ENCODE measurements around the gene TCF4.

The TCF4 gene

GRCh38 chr18:55228191-55228590 lies 359.8 kb downstream of the TCF4 start:
- TF ChIP-seq ZNF70 (CRISPR knock-in tag; IDR thresholded peaks at IDR 0.05) (no peak), TSHZ2 (CRISPR knock-in tag; IDR thresholded peaks at IDR 0.05) (no peak), PATZ1 (CRISPR knock-in tag; IDR thresholded peaks at IDR 0.05; ENCODE audit: borderline replicate concordance) (no peak), POU6F1 (CRISPR knock-in tag; IDR thresholded peaks at IDR 0.05; ENCODE audit: borderline replicate concordance, low read depth) (no peak), ZC3H10 (CRISPR knock-in tag; IDR thresholded peaks at IDR 0.05) (no peak), GLIS3 (CRISPR knock-in tag; IDR thresholded peaks at IDR 0.05) (no peak), ZNF565 (CRISPR knock-in tag; conservative IDR thresholded peaks at IDR 0.05; ENCODE audit: low read depth) (no peak), CSDC2 (CRISPR knock-in tag; IDR thresholded peaks at IDR 0.05) (no peak), ISL1 (CRISPR knock-in tag; IDR thresholded peaks at IDR 0.05) (no peak), CREB5 (CRISPR knock-in tag; IDR thresholded peaks at IDR 0.05; ENCODE audit: low read depth) (no peak), TCF4 (CRISPR knock-in tag; IDR thresholded peaks at IDR 0.05; ENCODE audit: borderline replicate concordance) (no peak), TOX (CRISPR knock-in tag; IDR thresholded peaks at IDR 0.05; ENCODE audit: borderline replicate concordance) (no peak), PPARA (CRISPR knock-in tag; IDR thresholded peaks at IDR 0.05; ENCODE audit: borderline replicate concordance) (no peak), ARNTL (CRISPR knock-in tag; IDR thresholded peaks at IDR 0.05; ENCODE audit: borderline replicate concordance, low read depth) (no peak), OSR1 (CRISPR knock-in tag; IDR thresholded peaks at IDR 0.05) (no peak), ESRRG (CRISPR knock-in tag; IDR thresholded peaks at IDR 0.05) (no peak)
- ATAC-seq = no peak

- ATAC-seq = no peak
Measured at GRCh38 chr18:55227771-55228170, 360.2 kb downstream of the TCF4 start.

More at GRCh38 chr18:55227771-55228170, 360.2 kb downstream of the TCF4 start:
- TF ChIP-seq POU6F1 (CRISPR knock-in tag; IDR thresholded peaks at IDR 0.05; ENCODE audit: borderline replicate concordance, low read depth) = no peak
- no peak for TF ChIP-seq TCF4 (CRISPR knock-in tag; IDR thresholded peaks at IDR 0.05; ENCODE audit: borderline replicate concordance)
- no peak for TF ChIP-seq ZNF70 (CRISPR knock-in tag; IDR thresholded peaks at IDR 0.05)
- no peak for TF ChIP-seq TOX (CRISPR knock-in tag; IDR thresholded peaks at IDR 0.05; ENCODE audit: borderline replicate concordance)
- TF ChIP-seq ZFP3 (CRISPR knock-in tag; IDR thresholded peaks at IDR 0.05) = no peak
- no peak for TF ChIP-seq PATZ1 (CRISPR knock-in tag; IDR thresholded peaks at IDR 0.05; ENCODE audit: borderline replicate concordance)
- TF ChIP-seq SNAI2 (CRISPR knock-in tag; IDR thresholded peaks at IDR 0.05) = no peak
- TF ChIP-seq TSHZ2 (CRISPR knock-in tag; IDR thresholded peaks at IDR 0.05) = no peak
- TF ChIP-seq BACH2 (CRISPR knock-in tag; IDR thresholded peaks at IDR 0.05; ENCODE audit: borderline replicate concordance) = no peak
- no peak for TF ChIP-seq ZNF8 (CRISPR knock-in tag; IDR thresholded peaks at IDR 0.05)

Data from SK-N-SH treated with all-trans-retinoic acid at 6 μM for 48 hours (cell line).